ENCODE measurements around the gene GLYATL1B.
"Not testable (repeated sequence)": the region's sequence is repeated elsewhere in the genome, so short reads cannot be mapped to it uniquely, and the experiment has no call there.

The GLYATL1B gene

DNA sequence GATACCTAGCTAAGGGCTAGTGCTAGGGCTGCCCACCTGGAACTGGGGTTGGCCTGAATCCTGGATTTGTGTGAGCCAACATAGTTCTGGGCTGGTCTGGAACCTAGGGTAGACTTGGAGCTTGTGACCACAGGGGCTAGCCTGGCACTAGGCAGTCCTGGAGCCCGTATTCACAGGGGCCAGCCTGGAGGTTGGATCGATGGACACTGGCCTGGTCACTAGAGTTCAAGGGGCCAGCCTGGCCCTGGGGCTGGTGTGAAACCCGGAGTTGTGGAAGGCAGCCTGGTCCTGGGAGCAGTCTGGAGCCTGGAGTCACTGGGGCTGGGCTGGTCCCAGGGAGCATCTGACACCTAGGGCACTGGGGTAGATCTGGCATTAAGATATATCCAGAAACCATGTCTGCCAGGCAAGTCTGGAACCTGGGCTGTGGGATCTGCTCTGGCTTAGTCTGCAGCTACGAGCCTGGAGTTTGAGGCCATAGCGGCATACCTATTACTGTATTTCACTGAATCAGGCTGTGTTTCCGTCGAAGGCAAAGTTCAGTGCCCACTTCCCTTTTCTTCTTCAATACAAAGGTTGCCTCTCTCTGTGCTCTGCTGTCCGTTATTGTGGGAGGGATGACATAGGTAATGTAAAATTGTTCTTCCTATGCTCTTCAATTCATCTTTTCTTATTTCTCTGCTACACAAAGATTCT, 9.1 kb upstream of the GLYATL1B start:
- Histone ChIP-seq H3K9ac (ENCODE audit: low read depth, low read length, poor library complexity) (no peak overlapping the region), H3K27ac (replicated peaks; ENCODE audit: low read length) (no peak overlapping the region), H3K36me3 (replicated peaks in 1 of 2; ENCODE audit: control insufficient read depth in 2 of 2, insufficient read depth in 2 of 2, low read length in 2 of 2) (no peaks in the 10 kb centered on the region), H3K23ac (ENCODE audit: low read depth, low read length, poor library complexity) (no peak overlapping the region), H3K18ac (ENCODE audit: low read length) (no peak overlapping the region), H3K4me1 (ENCODE audit: control insufficient read depth in 2 of 2, insufficient read depth in 1 of 2, low read depth in 1 of 2, low read length in 2 of 2) (no peaks in the 10 kb centered on the region), H3K4me2 (ENCODE audit: insufficient read depth, low read length, poor library complexity, severe bottlenecking) (no peak overlapping the region), H2BK15ac (ENCODE audit: low read length) (no peak overlapping the region), H3K9me3 (replicated peaks in 1 of 2; ENCODE audit: control insufficient read depth in 2 of 2, insufficient read depth in 1 of 2, low read depth in 1 of 2, low read length in 2 of 2) (no peaks in the 10 kb centered on the region), H2BK12ac (ENCODE audit: low read length) (no peak overlapping the region), H4K91ac (ENCODE audit: low read depth, low read length, poor library complexity) (no peak overlapping the region), H4K8ac (ENCODE audit: low read depth, low read length) (no peak overlapping the region), H3K4me3 (ENCODE audit: low read length in 2 of 2) (no peak overlapping the region), H2AFZ (ENCODE audit: low read length) (no peak overlapping the region), H3K79me1 (ENCODE audit: low read depth, low read length) (no peaks in the 10 kb centered on the region), H3K27me3 (ENCODE audit: control insufficient read depth in 3 of 3, insufficient read depth in 3 of 3, low read depth in 1 of 3, low read length in 3 of 3) (no peaks in the 10 kb centered on the region), H2BK5ac (ENCODE audit: low read length) (no peak overlapping the region), H3K14ac (ENCODE audit: low read length) (no peak overlapping the region), H2AK5ac (ENCODE audit: low read depth, low read length) (no peak overlapping the region), H3K4ac (ENCODE audit: low read length) (no peak overlapping the region), H2BK120ac (ENCODE audit: low read depth, low read length) (no peak overlapping the region)
- DNase-seq (ENCODE audit: low spot score): no peak
- WGBS, 2 donors (ENCODE audit: extremely low coverage in 2 of 2, insufficient read length in 2 of 2, insufficient replicate concordance in 1 of 2): no CpG with 5 or more reads among the region's 8 CpGs

GRCh38 chr11:59078435-59078834, 7.7 kb upstream of the GLYATL1B start:
- Histone ChIP-seq H2BK12ac (ENCODE audit: low read length) (no peak overlapping the region), H2BK120ac (ENCODE audit: low read depth, low read length) (no peak overlapping the region), H3K79me1 (ENCODE audit: low read depth, low read length) (no peaks in the 10 kb centered on the region), H3K4me1 (ENCODE audit: control insufficient read depth in 2 of 2, insufficient read depth in 1 of 2, low read depth in 1 of 2, low read length in 2 of 2) (no peaks in the 10 kb centered on the region), H2BK15ac (ENCODE audit: low read length) (no peak overlapping the region), H4K8ac (ENCODE audit: low read depth, low read length) (no peak overlapping the region), H3K18ac (ENCODE audit: low read length) (no peak overlapping the region), H2BK5ac (ENCODE audit: low read length) (no peak overlapping the region), H3K9ac (ENCODE audit: low read depth, low read length, poor library complexity) (no peak overlapping the region), H3K4me3 (ENCODE audit: low read length in 2 of 2) (no peak overlapping the region), H3K23ac (ENCODE audit: low read depth, low read length, poor library complexity) (no peak overlapping the region), H3K4ac (ENCODE audit: low read length) (no peak overlapping the region), H2AK5ac (ENCODE audit: low read depth, low read length) (no peak overlapping the region), H4K91ac (ENCODE audit: low read depth, low read length, poor library complexity) (no peak overlapping the region), H3K9me3 (replicated peaks in 1 of 2; ENCODE audit: control insufficient read depth in 2 of 2, insufficient read depth in 1 of 2, low read depth in 1 of 2, low read length in 2 of 2) (no peaks in the 10 kb centered on the region), H3K27me3 (ENCODE audit: control insufficient read depth in 3 of 3, insufficient read depth in 3 of 3, low read depth in 1 of 3, low read length in 3 of 3) (no peaks in the 10 kb centered on the region), H3K36me3 (replicated peaks in 1 of 2; ENCODE audit: control insufficient read depth in 2 of 2, insufficient read depth in 2 of 2, low read length in 2 of 2) (no peaks in the 10 kb centered on the region), H3K14ac (ENCODE audit: low read length) (no peak overlapping the region), H2AFZ (ENCODE audit: low read length) (no peak overlapping the region), H3K4me2 (ENCODE audit: insufficient read depth, low read length, poor library complexity, severe bottlenecking) (no peak overlapping the region), H3K27ac (replicated peaks; ENCODE audit: low read length) (no peak overlapping the region)
- DNase-seq (ENCODE audit: low spot score): no peak
- no CpG with 5 or more reads among the region's 2 CpGs for WGBS, 2 donors (ENCODE audit: extremely low coverage in 2 of 2, insufficient read length in 2 of 2, insufficient replicate concordance in 1 of 2)

DNA sequence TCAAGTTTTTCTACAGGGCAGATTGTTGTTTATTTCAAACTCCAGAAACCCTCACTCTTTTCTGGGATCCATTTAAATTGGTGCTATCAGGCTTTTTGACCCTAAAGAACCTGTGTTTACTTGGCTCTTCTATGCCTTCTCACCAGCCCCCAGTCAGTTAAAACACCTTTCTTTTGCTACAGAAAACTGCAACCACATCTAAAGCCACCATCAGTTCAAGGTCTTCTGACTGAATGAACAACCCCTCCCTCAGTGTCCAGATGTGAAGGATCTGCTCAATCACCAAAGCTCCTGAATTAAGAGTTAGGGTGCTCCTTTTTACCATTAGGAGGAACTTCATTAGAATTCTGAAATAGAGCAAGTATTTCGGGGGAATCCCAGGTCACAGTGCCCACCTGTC, 7.0 kb upstream of the GLYATL1B start:
- WGBS, 2 donors (ENCODE audit: extremely low coverage in 2 of 2, insufficient read length in 2 of 2, insufficient replicate concordance in 1 of 2): no CpG with 5 or more reads among the region's 1 CpG
- H3K4me1 ChIP-seq (ENCODE audit: control insufficient read depth in 2 of 2, insufficient read depth in 1 of 2, low read depth in 1 of 2, low read length in 2 of 2): no peaks in the 10 kb centered on the region

GRCh38 chr11:59080421-59080820, 5.7 kb upstream of the GLYATL1B start:
- not testable (repeated sequence) for H3K27ac ChIP-seq (replicated peaks; ENCODE audit: low read length); H2BK5ac ChIP-seq (ENCODE audit: low read length); H3K36me3 ChIP-seq (replicated peaks in 1 of 2; ENCODE audit: control insufficient read depth in 2 of 2, insufficient read depth in 2 of 2, low read length in 2 of 2); H3K9me3 ChIP-seq (replicated peaks in 1 of 2; ENCODE audit: control insufficient read depth in 2 of 2, insufficient read depth in 1 of 2, low read depth in 1 of 2, low read length in 2 of 2); H3K4me3 ChIP-seq (ENCODE audit: low read length in 2 of 2); H3K18ac ChIP-seq (ENCODE audit: low read length); H2AFZ ChIP-seq (ENCODE audit: low read length); H2BK15ac ChIP-seq (ENCODE audit: low read length); H3K14ac ChIP-seq (ENCODE audit: low read length); H2BK120ac ChIP-seq (ENCODE audit: low read depth, low read length); DNase-seq (ENCODE audit: low spot score); H4K91ac ChIP-seq (ENCODE audit: low read depth, low read length, poor library complexity); H3K4me2 ChIP-seq (ENCODE audit: insufficient read depth, low read length, poor library complexity, severe bottlenecking); H3K27me3 ChIP-seq (ENCODE audit: control insufficient read depth in 3 of 3, insufficient read depth in 3 of 3, low read depth in 1 of 3, low read length in 3 of 3); H3K4ac ChIP-seq (ENCODE audit: low read length); H3K79me1 ChIP-seq (ENCODE audit: low read depth, low read length); H2BK12ac ChIP-seq (ENCODE audit: low read length); H2AK5ac ChIP-seq (ENCODE audit: low read depth, low read length); H4K8ac ChIP-seq (ENCODE audit: low read depth, low read length); H3K23ac ChIP-seq (ENCODE audit: low read depth, low read length, poor library complexity); H3K9ac ChIP-seq (ENCODE audit: low read depth, low read length, poor library complexity); H3K4me1 ChIP-seq (ENCODE audit: control insufficient read depth in 2 of 2, insufficient read depth in 1 of 2, low read depth in 1 of 2, low read length in 2 of 2)
- no CpG with 5 or more reads among the region's 2 CpGs for WGBS, 2 donors (ENCODE audit: extremely low coverage in 2 of 2, insufficient read length in 2 of 2, insufficient replicate concordance in 1 of 2)

More for the DNA sequence above, 7.0 kb upstream of the GLYATL1B start:
- no peak overlapping the region for H3K4me3 ChIP-seq (ENCODE audit: low read length in 2 of 2)
- no peak overlapping the region for H3K9ac ChIP-seq (ENCODE audit: low read depth, low read length, poor library complexity)
- H2BK120ac ChIP-seq (ENCODE audit: low read depth, low read length): no peak overlapping the region
- no peak overlapping the region for H2BK5ac ChIP-seq (ENCODE audit: low read length)
- no peak overlapping the region for H3K14ac ChIP-seq (ENCODE audit: low read length)
- H3K27me3 ChIP-seq (ENCODE audit: control insufficient read depth in 3 of 3, insufficient read depth in 3 of 3, low read depth in 1 of 3, low read length in 3 of 3): no peaks in the 10 kb centered on the region
- H4K91ac ChIP-seq (ENCODE audit: low read depth, low read length, poor library complexity): no peak overlapping the region
- H3K9me3 ChIP-seq (replicated peaks in 1 of 2; ENCODE audit: control insufficient read depth in 2 of 2, insufficient read depth in 1 of 2, low read depth in 1 of 2, low read length in 2 of 2): no peaks in the 10 kb centered on the region
- no peak overlapping the region for H3K23ac ChIP-seq (ENCODE audit: low read depth, low read length, poor library complexity)
- no peak for DNase-seq (ENCODE audit: low spot score)
- H2BK12ac ChIP-seq (ENCODE audit: low read length): no peak overlapping the region
- no peak overlapping the region for H2AK5ac ChIP-seq (ENCODE audit: low read depth, low read length)
- no peaks in the 10 kb centered on the region for H3K36me3 ChIP-seq (replicated peaks in 1 of 2; ENCODE audit: control insufficient read depth in 2 of 2, insufficient read depth in 2 of 2, low read length in 2 of 2)
- no peak overlapping the region for H2AFZ ChIP-seq (ENCODE audit: low read length)
- H3K4ac ChIP-seq (ENCODE audit: low read length): no peak overlapping the region
- no peak overlapping the region for H3K18ac ChIP-seq (ENCODE audit: low read length)
- no peak overlapping the region for H2BK15ac ChIP-seq (ENCODE audit: low read length)
- no peak overlapping the region for H3K27ac ChIP-seq (replicated peaks; ENCODE audit: low read length)
- H3K79me1 ChIP-seq (ENCODE audit: low read depth, low read length): no peaks in the 10 kb centered on the region
- H3K4me2 ChIP-seq (ENCODE audit: insufficient read depth, low read length, poor library complexity, severe bottlenecking): no peak overlapping the region
- H4K8ac ChIP-seq (ENCODE audit: low read depth, low read length): no peak overlapping the region

Data from neuronal stem cell (in vitro differentiated cells).